ENCODE data around the gene ABL1.

ABL1 gene

GRCh38 chr9:130911254-130912049, 76.4 kb downstream of the ABL1 start:
- no peak overlapping the region for H3K9ac ChIP-seq (ENCODE audit: low read length)
- H3K27me3 ChIP-seq (ENCODE audit: control insufficient read depth in 1 of 2, insufficient read depth in 2 of 2, low read length in 2 of 2) = peaks cover 0 to 4% of the 10 kb centered on the region in 2 donors
- no peaks in the 10 kb centered on the region for H3K4me1 ChIP-seq (ENCODE audit: insufficient read depth, low read length)
- no peak overlapping the region for H3K4me3 ChIP-seq (ENCODE audit: low read depth in 1 of 2, low read length in 2 of 2)
- no peaks in the 10 kb centered on the region for H3K9me3 ChIP-seq (ENCODE audit: low read length)
- H3K36me3 ChIP-seq (ENCODE audit: insufficient read depth, low read length) = no peaks in the 10 kb centered on the region
- H3K27ac ChIP-seq (ENCODE audit: low read depth, low read length) = no peak overlapping the region

GRCh38 chr9:130912932-130913598, 78.0 kb downstream of the ABL1 start:
- Histone ChIP-seq H3K9ac (ENCODE audit: low read length) (no peak overlapping the region), H3K27ac (ENCODE audit: low read depth, low read length) (no peak overlapping the region)

GRCh38 chr9:130913599-130914416, 78.8 kb downstream of the ABL1 start:
- H3K9ac ChIP-seq (ENCODE audit: low read length) = no peak overlapping the region

More at GRCh38 chr9:130912932-130913598, 78.0 kb downstream of the ABL1 start:
- Histone ChIP-seq H3K36me3 (ENCODE audit: insufficient read depth, low read length) (no peaks in the 10 kb centered on the region), H3K27me3 (ENCODE audit: control insufficient read depth in 1 of 2, insufficient read depth in 2 of 2, low read length in 2 of 2) (peaks cover 0 to 4% of the 10 kb centered on the region in 2 donors), H3K9me3 (ENCODE audit: low read length) (no peaks in the 10 kb centered on the region), H3K4me3 (ENCODE audit: low read depth in 1 of 2, low read length in 2 of 2) (peak overlapping the region in 1 of 2 donors; percentile 5), H3K4me1 (ENCODE audit: insufficient read depth, low read length) (no peaks in the 10 kb centered on the region)

GRCh38 chr9:130914417-130915095, 79.5 kb downstream of the ABL1 start:
- H3K9me3 ChIP-seq (ENCODE audit: low read length) = no peaks in the 10 kb centered on the region
- H3K27ac ChIP-seq (ENCODE audit: low read depth, low read length) = no peak overlapping the region
- no peak overlapping the region for H3K9ac ChIP-seq (ENCODE audit: low read length)
- H3K27me3 ChIP-seq (ENCODE audit: control insufficient read depth in 1 of 2, insufficient read depth in 2 of 2, low read length in 2 of 2) = peaks cover 0 to 9% of the 10 kb centered on the region in 2 donors
- no peaks in the 10 kb centered on the region for H3K4me1 ChIP-seq (ENCODE audit: insufficient read depth, low read length)
- H3K36me3 ChIP-seq (ENCODE audit: insufficient read depth, low read length) = no peaks in the 10 kb centered on the region
- H3K4me3 ChIP-seq (ENCODE audit: low read depth in 1 of 2, low read length in 2 of 2) = no peak overlapping the region

More at GRCh38 chr9:130913599-130914416, 78.8 kb downstream of the ABL1 start:
- H3K27ac ChIP-seq (ENCODE audit: low read depth, low read length) = no peak overlapping the region
- H3K36me3 ChIP-seq (ENCODE audit: insufficient read depth, low read length) = no peaks in the 10 kb centered on the region
- peak overlapping the region in 1 of 2 donors; percentile 5 for H3K4me3 ChIP-seq (ENCODE audit: low read depth in 1 of 2, low read length in 2 of 2)
- no peaks in the 10 kb centered on the region for H3K9me3 ChIP-seq (ENCODE audit: low read length)
- no peaks in the 10 kb centered on the region for H3K4me1 ChIP-seq (ENCODE audit: insufficient read depth, low read length)
- peaks cover 0 to 4% of the 10 kb centered on the region in 2 donors for H3K27me3 ChIP-seq (ENCODE audit: control insufficient read depth in 1 of 2, insufficient read depth in 2 of 2, low read length in 2 of 2)

- Histone ChIP-seq H3K9ac (ENCODE audit: low read length) (no peak overlapping the region), H3K36me3 (ENCODE audit: insufficient read depth, low read length) (no peaks in the 10 kb centered on the region), H3K4me3 (ENCODE audit: low read depth in 1 of 2, low read length in 2 of 2) (no peak overlapping the region), H3K27ac (ENCODE audit: low read depth, low read length) (no peak overlapping the region), H3K9me3 (ENCODE audit: low read length) (no peaks in the 10 kb centered on the region), H3K27me3 (ENCODE audit: control insufficient read depth in 1 of 2, insufficient read depth in 2 of 2, low read length in 2 of 2) (peaks cover 0 to 9% of the 10 kb centered on the region in 2 donors), H3K4me1 (ENCODE audit: insufficient read depth, low read length) (no peaks in the 10 kb centered on the region)
These were observed 80.0 kb downstream of the ABL1 start for GRCh38 chr9:130915096-130915447.

GRCh38 chr9:130917168-130917960, 82.3 kb downstream of the ABL1 start:
- Histone ChIP-seq H3K9me3 (ENCODE audit: low read length) (no peaks in the 10 kb centered on the region), H3K4me1 (ENCODE audit: insufficient read depth, low read length) (no peaks in the 10 kb centered on the region), H3K27me3 (ENCODE audit: control insufficient read depth in 1 of 2, insufficient read depth in 2 of 2, low read length in 2 of 2) (peaks cover 0 to 4% of the 10 kb centered on the region in 2 donors), H3K9ac (ENCODE audit: low read length) (no peak overlapping the region), H3K4me3 (ENCODE audit: low read depth in 1 of 2, low read length in 2 of 2) (no peak overlapping the region), H3K36me3 (ENCODE audit: insufficient read depth, low read length) (no peaks in the 10 kb centered on the region), H3K27ac (ENCODE audit: low read depth, low read length) (no peak overlapping the region)

GRCh38 chr9:130918101-130918825, 83.2 kb downstream of the ABL1 start:
- Histone ChIP-seq H3K9me3 (ENCODE audit: low read length) (no peaks in the 10 kb centered on the region), H3K4me3 (ENCODE audit: low read depth in 1 of 2, low read length in 2 of 2) (no peak overlapping the region)

GRCh38 chr9:130918826-130919558, 83.9 kb downstream of the ABL1 start:
- no peaks in the 10 kb centered on the region for H3K4me1 ChIP-seq (ENCODE audit: insufficient read depth, low read length)
- no peak overlapping the region for H3K4me3 ChIP-seq (ENCODE audit: low read depth in 1 of 2, low read length in 2 of 2)
- H3K36me3 ChIP-seq (ENCODE audit: insufficient read depth, low read length) = no peaks in the 10 kb centered on the region
- no peak overlapping the region for H3K27ac ChIP-seq (ENCODE audit: low read depth, low read length)
- H3K9me3 ChIP-seq (ENCODE audit: low read length) = no peaks in the 10 kb centered on the region
- H3K27me3 ChIP-seq (ENCODE audit: control insufficient read depth in 1 of 2, insufficient read depth in 2 of 2, low read length in 2 of 2) = peaks cover 0 to 4% of the 10 kb centered on the region in 2 donors
- no peak overlapping the region for H3K9ac ChIP-seq (ENCODE audit: low read length)

More at GRCh38 chr9:130918101-130918825, 83.2 kb downstream of the ABL1 start:
- Histone ChIP-seq H3K4me1 (ENCODE audit: insufficient read depth, low read length) (no peaks in the 10 kb centered on the region), H3K27me3 (ENCODE audit: control insufficient read depth in 1 of 2, insufficient read depth in 2 of 2, low read length in 2 of 2) (peaks cover 0 to 4% of the 10 kb centered on the region in 2 donors), H3K36me3 (ENCODE audit: insufficient read depth, low read length) (no peaks in the 10 kb centered on the region), H3K9ac (ENCODE audit: low read length) (no peak overlapping the region), H3K27ac (ENCODE audit: low read depth, low read length) (no peak overlapping the region)

GRCh38 chr9:130919559-130920145, 84.6 kb downstream of the ABL1 start:
- Histone ChIP-seq H3K27ac (ENCODE audit: low read depth, low read length) (no peak overlapping the region), H3K36me3 (ENCODE audit: insufficient read depth, low read length) (no peaks in the 10 kb centered on the region), H3K27me3 (ENCODE audit: control insufficient read depth in 1 of 2, insufficient read depth in 2 of 2, low read length in 2 of 2) (peaks cover 0 to 7% of the 10 kb centered on the region in 2 donors), H3K9ac (ENCODE audit: low read length) (no peak overlapping the region), H3K9me3 (ENCODE audit: low read length) (no peaks in the 10 kb centered on the region), H3K4me3 (ENCODE audit: low read depth in 1 of 2, low read length in 2 of 2) (no peak overlapping the region), H3K4me1 (ENCODE audit: insufficient read depth, low read length) (no peaks in the 10 kb centered on the region)

Data from muscle layer of colon (tissue), 2 donors.